Right lung (tissue), 5 donors: ENCODE results near the gene ZNF248. TPM values are rescaled to one million over a fixed set of nuclear protein-coding genes. Genes with fewer than 3 reads are reported as not detected.

Source experiments
- DNase-seq, 2 donors: peaks; one replicate each; pipeline ENCODE4 v3.0.0-alpha.2; 2013
- polyA plus RNA-seq, 5 donors: library from polyadenylated mRNA; unstranded; fragments of 120-200 nt; gene quantifications; one replicate each; pipeline versions ENCODE4 v1.2.1 to v1.2.3, GENCODE V29; 2013; ENCODE audit warnings: inconsistent platforms in 1 of 5, low replicate concordance in 1 of 5; ENCODE audit not compliant: insufficient read length in 5 of 5, insufficient read depth in 1 of 5

ZNF248 gene
- polyA plus RNA-seq, 5 donors = 30.3 to 48.2 (median 41.6) TPM

DNA sequence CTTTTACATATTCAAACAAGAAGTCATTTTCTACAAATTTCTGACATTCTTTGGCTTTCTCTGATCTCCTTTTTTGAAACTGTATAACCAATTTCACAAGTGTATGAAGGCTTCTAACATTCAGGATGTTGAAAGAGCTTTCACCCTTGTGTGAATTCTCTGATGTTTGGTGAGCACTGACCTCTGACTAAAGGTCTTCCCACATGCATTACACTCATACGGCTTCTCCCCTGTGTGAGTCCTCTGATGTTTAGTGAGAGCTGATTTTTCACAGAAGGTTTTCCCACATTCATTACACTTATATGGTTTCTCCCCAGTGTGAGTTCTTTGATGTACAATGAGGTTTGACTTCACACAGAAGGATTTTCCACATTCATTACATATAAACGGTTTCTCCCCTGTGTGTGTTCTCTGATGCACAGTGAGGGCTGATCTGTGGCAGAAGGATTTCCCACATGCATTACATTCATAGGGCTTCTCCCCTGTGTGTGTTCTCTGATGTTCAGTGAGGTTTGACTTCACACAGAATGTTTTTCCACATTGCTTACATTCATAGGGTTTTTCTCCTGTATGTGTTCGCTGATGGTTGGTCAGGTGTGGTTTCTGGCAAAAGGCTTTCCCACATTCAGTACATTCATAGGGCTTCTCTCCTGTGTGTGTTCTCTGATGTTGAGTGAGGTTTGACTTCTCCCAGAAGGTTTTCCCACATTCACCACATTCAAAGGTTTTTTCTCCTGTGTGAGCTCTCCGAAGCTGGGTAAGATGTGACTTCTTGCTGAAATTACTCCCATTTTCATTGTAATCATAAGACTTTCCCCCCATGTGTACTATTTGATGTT, 25.7 kb downstream of the ZNF248 start:
- no peak for DNase-seq

- no peak for DNase-seq
These were observed 30.6 kb downstream of the ZNF248 start for GRCh38 chr10:37826806-37827205.

DNA sequence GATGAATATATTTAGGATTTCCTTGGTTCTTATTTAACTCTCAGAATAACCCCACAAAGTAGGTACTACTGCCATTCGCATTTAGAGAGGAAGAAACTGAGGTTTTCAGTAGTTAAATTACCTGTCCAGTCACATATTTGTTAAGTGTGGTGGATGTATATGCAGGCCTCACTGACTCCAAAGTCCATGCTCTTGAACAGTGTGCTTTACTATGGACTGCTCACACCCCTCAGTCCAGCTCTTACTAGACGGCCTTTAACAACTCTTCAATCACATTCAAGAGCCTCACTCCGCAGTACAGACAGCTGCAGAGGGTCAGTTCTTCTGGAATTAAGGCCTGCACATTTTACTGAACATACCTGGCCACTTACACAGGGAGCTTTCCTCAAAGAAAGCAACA, 36.2 kb downstream of the ZNF248 start:
- DNase-seq = no peak

DNA sequence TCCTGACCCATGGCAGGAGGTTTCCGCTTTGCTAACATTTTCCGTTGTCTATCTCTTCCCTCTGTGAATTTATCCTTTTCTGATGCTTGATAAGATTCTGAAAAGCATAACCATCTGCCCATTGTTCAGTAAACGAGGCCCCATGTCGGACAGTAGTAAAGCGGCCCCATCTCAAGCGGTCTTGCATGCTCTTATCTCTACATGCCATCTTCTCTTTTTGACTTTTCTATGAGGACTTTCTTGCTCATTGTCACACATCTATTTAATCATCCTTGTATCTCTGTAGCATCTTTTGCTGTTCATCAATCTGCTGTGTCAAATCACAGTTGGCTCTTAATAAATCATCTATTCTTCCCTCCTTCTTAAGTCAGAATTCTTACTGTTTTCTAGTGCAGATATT, 37.6 kb downstream of the ZNF248 start:
- no peak for DNase-seq

DNA sequence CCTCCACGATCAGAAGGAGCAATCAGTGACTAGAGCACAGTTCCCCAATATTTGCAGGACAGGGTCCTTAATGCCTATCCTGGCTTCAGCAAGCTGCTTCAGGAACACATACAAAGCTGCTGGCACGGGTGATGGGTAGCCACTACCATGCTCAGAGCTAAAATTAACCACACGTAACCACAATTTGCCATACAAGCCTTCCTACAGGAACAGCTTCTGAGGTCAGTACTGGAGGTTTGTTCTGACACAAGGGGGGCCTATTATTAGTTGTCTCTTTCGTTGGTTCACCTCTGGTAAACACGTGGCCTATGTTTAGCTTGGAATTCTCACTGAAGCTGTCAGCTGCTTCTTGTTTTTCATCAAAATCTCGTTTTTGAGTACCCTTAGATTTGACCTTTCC, 41.1 kb downstream of the ZNF248 start:
- no peak for DNase-seq

GRCh38 chr10:37813763-37814162, 43.6 kb downstream of the ZNF248 start:
- no peak for DNase-seq

DNA sequence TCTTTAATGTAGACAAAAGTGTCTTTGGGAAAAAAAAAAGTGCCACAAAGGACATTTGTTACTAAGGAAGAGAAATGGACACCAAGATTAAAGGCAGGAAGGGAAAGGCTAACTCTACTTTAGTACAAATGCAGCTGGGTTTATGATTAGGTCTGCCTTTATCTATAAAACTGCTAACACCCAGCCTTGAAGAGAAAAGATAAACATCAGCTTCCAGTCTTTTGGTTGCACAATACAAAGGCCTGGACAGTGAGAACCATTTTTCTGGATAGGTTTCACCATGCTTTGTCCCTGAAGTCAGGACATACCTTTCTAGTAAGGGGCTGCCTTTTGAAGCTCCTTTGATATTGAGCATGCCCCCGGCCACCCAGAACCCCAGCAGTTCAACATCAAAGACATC, 45.1 kb downstream of the ZNF248 start:
- DNase-seq = no peak

- DNase-seq = no peak
These were observed 54.1 kb downstream of the ZNF248 start for GRCh38 chr10:37803269-37803668.

DNA sequence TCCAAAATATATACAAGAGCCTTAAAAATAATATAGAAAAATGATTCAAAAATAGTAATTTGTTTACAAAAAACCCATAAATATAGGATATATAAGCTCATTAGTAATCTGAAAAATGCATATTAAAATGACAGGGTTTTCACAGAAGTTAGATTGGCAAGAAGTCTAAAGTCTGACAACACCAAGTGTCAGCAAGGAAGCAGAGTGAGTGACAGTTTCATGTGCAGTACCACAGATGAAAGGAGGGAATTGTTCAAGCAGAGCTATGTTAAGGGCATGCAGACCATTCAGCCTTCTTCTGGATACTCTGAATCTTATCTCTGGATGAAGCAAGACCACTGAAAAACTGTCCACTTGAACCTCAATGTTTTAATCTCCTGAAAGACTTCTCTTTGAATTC, 55.9 kb downstream of the ZNF248 start:
- DNase-seq = no peak

DNA sequence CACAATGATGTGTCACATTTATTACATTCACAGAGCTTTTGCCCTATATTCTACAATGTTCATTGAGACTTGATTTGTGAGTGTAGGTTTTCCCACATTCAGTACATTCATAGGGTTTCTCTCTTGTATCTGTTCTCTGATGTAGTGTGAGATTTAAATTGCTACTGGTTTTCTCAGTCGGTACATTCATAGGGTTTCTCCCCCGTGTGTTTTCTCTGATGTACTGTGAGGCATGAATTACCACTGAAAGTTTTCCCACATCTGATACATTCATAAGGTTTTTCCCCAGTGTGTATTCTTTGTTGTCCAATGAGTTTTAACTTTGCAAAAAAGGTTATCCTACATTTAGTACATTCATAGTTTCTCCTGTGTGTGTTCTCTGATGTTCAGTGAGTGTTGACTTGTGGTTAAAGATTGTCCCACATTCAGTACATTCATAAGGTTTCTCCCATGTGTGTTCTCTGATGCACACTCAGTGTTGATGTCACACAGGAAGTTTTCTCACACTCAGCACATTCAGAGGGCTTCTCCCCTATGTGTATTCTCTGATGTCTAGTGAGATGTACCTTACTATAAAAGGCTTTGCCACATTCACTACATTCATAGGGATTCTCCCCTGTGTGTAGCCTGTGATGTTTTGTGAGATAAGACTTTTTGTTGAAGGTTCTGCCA, 63.0 kb downstream of the ZNF248 start:
- DNase-seq = no peak

DNA sequence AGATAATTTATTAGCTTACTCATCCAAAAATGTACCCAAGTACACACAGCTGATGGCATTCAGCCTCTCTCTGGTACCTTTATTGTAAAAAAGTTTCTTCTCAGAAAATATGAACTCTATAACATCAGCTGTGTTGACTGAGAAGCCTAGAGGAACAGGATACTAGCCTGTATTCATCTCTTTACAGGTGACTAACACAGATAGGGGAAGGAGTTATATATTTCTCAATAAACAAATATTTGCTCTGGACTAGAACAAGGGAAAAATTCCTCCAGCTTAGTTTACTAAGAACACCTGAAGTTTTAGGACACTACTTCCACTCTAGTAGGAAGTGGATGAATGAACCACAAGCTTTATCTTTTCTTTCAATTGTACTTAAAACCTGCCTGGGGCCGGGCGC, 67.8 kb downstream of the ZNF248 start:
- DNase-seq = no peak

DNA sequence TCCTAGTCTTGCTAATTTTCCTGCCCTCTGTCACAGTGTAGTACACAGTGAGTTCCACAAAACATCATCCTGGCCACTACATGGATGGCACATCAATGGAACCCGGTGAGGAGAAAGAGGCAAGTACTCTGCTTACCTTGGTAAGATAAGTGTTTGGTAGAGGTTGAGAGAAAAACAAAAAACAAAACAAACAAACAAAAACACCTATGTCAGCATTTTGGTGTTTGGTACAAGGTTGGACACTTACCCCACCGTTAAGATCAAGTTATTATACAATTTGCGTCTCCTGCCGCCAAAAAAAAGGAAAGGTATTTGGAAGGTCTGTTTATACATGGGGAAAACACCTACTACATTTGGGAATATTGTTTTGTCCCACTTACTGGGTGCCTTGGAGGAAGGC, 72.7 kb downstream of the ZNF248 start:
- DNase-seq = no peak

DNA sequence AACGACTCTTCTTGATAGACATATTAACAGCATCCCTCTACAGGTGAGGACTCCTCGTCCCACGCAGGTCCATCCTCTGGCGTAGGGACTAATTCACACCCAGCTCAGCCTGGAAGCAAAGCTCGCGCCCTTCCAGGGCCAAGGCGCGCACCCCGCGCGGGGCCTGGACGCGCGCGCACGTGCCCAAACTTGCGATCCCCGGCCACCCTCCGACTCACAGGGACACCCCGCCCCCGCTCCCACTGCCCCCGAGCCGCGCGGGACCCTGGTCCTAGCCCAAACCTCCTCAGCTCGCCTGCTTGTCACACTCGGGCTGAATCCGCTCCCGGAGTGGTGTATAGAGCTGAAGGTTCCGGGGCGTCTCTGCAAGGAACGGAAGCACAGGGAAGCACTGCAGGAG, 76.9 kb downstream of the ZNF248 start:
- DNase-seq = no peak

GRCh38 chr10:37777056-37777455, 80.4 kb downstream of the ZNF248 start:
- DNase-seq = no peak

DNA sequence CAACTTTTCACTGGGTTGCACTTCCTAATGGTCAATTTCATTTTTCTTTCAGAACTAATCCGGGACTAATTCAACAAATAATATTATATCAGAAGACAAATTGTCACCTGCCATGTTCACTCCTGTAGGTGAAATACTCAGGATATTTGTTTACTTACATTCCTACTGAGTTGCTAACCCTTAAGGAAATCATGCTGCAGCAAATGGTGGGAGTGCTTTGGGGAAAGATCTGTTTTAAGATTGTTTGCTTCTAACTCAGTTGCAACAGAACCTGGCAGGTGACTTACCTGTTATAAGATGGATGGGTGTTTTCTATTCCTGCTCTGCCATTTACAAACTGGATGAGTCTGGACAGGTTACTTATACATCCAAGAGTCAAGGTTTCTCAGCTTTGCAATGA, 81.8 kb downstream of the ZNF248 start:
- DNase-seq = no peak

DNA sequence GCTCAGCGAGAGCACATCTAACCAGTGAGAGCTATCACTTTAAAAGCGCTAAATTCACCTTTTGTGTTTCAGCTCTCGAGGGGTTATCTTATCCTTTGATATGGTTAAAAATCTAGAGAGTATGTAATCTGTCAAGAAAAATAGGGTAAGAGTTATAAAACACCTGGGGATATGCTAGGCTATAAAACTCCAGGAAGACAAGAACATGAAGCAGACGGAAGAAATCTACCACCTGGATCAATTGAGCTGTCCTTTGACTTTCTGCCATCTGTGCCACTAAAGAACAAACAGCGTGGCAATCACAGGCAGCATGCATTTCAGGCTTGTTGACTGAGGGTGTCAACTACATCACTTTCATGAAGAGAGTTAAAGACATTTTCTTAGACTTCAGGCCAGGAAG, 83.1 kb downstream of the ZNF248 start:
- no peak for DNase-seq

DNA sequence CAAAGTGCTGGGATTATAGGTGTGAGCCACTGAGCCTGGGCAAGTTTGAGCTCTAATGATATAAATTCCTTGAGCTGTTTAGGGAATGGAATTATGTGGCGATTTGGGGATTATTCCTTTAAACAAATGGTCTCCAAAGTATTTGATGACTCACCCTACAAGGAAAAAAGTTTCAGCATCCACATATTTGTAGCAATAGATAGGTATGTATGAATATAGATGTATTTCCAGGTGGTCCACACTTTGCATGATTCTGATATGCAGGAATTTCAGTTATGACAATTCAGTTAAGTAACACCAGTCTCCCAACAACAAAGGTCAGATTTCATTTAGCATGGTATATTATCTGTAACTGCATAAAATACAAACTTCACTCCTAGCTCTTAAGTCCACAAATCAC, 92.2 kb downstream of the ZNF248 start:
- no peak for DNase-seq

GRCh38 chr10:37763132-37763531, 94.3 kb downstream of the ZNF248 start:
- no peak for DNase-seq

GRCh38 chr10:37762287-37762686, 95.1 kb downstream of the ZNF248 start:
- no peak for DNase-seq

DNA sequence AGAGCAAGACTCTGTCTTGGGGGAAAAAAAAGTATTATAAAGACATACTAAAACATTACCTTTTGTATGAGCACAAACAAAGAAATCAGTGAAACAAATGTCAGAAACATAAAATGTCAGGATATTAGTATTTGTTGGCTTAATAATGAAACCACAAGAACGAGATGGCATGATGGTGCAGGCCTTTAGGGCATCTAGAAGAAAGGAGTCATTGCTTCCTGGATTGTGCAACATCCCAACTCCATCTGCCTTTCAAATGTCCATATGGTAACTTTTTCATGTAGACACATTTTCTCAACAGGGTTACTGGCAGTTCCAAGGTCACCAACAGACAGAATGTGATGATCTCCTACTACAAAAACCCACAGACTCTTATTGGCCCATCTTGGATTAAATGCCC, 96.6 kb downstream of the ZNF248 start:
- DNase-seq = no peak

- no peak for DNase-seq
These were observed 99.3 kb downstream of the ZNF248 start for GRCh38 chr10:37758074-37758473.

GRCh38 chr10:37754538-37755323, 102.7 kb downstream of the ZNF248 start:
- DNase-seq = no peak
